ENCODE measurements around the gene COL25A1.

The COL25A1 gene

DNA sequence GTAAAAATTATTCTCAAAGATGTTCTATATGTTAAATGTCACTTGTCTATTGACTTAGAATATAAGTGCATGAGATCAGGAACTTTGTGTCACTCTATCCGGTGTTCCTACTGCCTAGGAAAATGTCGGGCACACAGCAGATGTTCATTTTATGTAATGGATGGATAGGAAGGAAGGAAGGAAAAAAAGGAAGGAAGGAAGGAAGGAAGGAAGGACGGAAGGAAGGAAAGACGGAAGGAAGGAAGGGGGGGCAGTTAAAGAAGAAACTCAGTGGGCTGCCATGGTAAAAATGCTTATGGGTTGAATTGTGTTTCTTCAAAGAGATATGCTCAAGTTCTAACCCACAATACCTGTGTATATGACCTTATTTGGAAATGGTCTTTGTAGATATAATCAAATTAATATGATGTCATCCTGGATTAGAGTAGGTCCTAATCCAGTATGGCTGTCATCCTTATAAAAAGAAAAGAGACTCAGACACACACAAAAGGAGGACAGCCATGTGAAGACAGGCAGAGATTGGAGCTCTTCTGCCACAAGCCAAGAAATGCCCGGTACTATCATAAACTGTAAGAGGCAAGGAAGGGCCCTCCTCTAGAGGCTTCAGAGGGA lies 86.3 kb downstream of the COL25A1 start:
- DNase-seq (ENCODE audit: low read depth in 1 of 2, low spot score in 1 of 2) = no peak

DNA sequence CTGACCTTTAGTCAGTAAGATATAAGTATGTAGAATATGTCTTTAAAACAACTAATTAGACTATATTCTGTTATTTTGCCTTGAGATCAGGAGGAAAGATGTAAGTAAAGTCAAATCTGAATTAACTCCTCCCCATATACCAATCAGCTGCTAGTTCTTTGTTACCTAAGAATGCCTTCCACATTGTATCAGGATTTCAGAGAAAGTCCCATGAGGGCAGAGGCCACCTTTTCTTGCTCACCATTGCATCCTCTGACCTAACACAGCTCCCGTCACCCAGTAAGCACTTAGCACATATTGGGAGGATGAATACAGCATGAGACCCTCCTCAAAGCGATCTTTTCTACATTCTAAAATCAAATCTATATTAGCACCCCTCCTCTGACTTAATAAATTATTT lies 87.0 kb downstream of the COL25A1 start:
- no peak for DNase-seq (ENCODE audit: low read depth in 1 of 2, low spot score in 1 of 2)

DNA sequence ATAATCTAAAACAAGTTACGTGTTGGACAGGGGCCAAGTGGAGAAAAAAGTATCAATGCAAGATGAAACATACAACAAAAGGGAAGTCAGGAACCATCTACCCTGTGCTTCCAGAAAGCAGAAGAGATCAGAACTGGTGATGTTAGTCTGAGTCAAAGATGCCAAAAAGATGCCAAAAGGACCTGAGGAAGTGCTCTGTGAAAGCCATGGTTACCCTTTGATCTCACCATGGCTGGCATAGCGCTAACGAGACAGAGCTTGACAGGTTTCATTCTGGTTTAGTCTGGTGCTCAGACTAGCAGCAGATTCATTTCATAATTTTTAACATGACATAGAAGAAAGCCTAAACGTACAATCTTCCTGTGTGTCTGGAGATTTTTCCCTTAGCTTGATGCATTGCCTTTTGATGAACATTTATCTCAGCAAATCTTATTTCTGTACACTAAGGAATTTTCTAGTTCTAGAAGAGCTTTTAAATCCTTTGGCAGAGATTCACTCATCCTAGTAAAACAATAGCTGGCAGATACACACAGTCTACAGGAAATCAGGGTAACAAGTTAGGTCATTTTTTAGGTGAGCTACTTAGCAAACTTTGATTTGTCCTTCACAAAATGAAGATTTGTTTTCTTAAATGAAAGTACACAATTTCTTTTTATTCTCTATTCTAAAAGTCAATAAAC lies 87.7 kb downstream of the COL25A1 start:
- DNase-seq (ENCODE audit: low read depth in 1 of 2, low spot score in 1 of 2) = no peak

DNA sequence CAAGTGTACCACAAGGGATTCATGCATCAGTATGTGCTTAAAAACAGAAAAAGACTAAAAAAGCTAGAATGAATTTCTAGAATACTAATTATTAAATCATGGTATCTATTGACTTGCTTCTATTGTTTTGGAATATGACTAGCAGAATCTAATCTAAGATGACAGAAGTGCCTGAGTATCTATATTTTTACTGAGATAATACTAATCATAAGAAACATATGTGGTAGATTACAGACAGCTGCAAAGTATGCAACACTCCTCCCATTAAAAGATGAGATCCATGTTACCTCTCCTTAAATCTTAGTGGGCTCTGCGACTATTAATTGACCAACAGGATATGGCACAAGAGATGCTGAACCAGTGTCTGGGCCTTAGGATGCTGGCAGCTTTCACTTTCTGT lies 89.4 kb downstream of the COL25A1 start:
- DNase-seq (ENCODE audit: low read depth in 1 of 2, low spot score in 1 of 2) = no peak

DNA sequence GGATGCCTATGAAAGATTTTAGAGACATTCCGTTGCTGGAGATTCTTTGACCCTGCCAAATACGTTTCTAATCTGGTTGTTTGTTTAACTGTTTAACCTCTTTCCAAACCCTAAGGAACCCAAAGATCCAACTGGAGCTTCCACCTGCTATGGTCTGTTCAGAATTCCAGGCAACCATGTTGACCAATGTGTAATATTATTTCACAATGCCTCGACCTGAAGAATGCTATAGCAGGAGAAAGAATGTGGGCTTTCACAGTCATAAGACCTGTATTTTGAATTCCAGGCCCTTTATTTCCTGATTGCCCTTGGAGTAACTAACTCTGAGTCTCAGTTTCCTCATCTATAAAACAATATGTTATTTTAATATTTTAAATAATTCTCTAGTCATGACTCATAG lies 90.8 kb downstream of the COL25A1 start:
- DNase-seq (ENCODE audit: low read depth in 1 of 2, low spot score in 1 of 2) = no peak

DNA sequence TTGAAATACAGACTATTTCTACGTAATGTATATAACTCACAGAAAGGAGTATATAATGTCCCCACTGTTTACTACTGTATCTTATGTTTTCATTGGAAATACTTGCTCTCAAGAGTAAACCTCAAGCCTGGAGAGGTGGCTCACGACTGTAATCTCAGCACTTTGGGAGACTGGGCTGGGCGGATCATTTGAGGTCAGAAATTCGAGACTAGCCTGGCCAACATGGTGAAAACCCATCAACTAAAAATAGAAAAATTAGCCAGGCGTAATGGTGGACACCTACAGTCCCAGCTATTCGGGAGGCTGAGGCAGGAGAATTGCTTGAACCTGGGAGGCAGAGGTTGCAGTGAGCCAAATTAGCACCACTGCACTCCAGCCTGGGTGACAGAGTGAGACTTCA lies 92.8 kb downstream of the COL25A1 start:
- DNase-seq (ENCODE audit: low read depth in 1 of 2, low spot score in 1 of 2) = no peak

DNA sequence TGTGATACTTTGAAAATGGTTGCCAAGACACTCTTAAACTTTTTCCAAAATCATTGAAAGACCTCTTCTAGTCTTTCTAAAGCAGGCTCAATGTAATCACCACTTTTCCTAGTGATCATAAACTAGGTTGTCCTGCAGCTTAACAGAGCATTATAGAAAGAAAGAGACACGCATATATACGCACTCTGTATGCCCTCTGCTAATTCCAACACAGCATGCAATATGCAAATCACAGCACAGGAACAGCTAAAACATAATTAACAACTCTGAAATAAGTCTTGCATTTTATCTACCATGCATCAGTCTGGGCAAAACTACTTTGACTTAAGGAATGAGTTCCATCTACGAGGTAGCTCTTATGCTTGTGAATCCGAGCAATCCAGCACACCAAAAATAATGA lies 94.6 kb downstream of the COL25A1 start:
- no peak for DNase-seq (ENCODE audit: low read depth in 1 of 2, low spot score in 1 of 2)

DNA sequence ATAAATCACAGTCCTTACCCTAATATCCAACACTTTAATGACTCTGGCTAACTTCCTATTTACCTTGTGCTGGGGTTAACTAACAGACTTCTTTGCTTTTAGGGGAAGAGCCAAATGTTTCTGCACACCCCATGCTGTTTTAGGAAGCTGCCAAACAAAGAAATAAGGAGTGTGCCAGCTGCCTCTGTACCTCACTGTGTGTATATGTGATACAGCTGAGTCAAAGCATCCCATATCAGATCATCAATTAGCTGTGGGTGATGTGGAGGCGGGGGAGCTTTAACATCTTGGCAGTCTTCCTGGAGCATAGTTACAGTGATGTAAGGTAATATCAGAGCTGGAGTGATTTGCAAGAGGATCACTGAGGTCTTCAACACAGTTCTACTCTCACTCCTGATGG lies 95.4 kb downstream of the COL25A1 start:
- no peak for DNase-seq (ENCODE audit: low read depth in 1 of 2, low spot score in 1 of 2)

DNA sequence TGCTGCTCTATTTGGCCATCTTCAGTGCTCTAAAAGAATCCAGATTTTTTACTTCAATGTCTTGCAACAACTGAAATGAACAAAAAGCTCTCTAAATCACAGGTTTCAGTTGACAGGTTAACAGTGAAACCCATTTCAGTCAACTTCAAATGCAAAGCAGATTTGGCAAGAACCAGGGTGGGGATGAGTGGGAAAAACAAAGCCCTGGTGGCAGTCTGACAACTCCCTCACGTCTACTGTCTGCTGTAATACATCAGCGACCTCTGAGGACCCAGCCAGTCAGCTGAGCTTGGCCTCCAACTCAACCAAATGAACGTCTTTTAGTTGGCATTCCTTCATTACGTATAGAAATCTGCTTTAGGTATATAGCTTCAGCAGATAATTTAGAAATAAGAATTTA lies 95.8 kb downstream of the COL25A1 start:
- DNase-seq (ENCODE audit: low read depth in 1 of 2, low spot score in 1 of 2) = no peak

DNA sequence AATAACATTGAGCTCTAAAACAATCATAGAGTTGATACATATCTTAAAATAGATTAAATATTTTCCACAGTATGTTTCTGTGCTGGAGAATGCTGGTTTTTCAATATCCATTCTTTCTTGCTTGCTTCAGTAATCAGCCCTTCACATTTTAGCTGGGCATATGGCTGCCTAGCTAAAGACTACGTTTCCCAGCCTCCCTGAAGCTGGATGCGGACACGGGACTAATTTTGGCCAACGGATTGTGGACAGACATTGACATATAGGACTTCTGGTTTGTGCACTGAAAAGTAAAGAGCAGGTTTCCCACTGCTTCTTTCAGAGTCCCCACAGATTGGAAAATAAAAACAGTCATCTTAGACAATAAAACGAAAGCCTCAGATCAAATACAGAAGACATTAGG lies 97.3 kb downstream of the COL25A1 start:
- no peak for DNase-seq (ENCODE audit: low read depth in 1 of 2, low spot score in 1 of 2)

DNA sequence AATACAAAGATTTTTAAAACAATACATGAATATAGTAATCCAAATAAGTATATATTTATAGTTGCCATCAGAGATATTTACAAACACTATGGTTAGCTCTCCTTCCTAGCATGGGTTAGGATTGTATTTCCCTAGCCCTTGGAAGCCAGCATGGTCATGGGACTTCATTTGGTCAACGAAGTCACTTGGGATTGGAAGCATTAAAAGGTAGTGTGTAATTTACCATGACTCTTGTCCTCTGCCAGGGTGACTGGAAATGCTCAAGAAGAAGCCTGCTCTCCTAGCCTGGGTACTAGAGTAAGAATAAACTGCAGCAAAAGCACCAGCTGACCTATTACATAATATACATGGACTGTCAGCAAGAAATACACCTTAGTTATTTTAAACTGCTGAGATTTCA lies 102.9 kb downstream of the COL25A1 start:
- DNase-seq (ENCODE audit: low read depth in 1 of 2, low spot score in 1 of 2) = no peak

DNA sequence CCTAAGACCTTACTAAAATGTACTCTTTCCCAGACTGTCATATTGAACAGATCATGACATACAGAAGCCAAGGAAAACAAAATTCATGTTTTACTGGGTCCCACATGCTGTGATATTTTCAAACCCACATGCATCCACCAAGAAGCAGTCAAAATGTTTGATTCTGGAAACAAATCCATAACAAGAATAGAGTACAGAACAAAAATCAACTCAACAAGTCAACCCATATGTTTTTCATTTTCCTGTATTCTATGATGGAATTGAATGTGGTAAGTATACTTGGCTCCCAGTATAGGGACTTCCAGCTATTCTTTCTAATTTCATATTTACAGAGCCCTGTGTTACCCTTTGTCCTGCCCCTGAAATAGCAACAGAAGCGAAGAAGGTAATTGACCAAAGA lies 106.8 kb downstream of the COL25A1 start:
- no peak for DNase-seq (ENCODE audit: low read depth in 1 of 2, low spot score in 1 of 2)

DNA sequence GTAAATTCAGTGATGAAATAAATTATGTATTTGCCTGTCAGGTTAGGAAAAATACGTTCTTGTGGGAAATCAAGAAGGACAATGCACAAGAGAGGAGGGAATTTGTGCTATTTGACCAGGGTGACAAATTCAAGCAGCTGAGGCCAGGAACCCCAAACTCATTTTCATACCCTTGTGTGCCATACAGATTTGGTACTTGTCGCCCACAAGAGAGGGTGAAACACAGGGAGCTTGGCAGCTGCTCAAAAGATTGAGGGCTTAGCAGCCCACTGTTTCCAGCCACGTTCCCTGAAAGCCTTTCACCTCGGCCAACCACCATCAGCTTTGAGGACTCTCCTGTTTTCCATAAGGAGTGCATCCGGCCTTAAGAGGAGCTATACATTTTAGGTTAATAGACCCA lies 111.2 kb downstream of the COL25A1 start:
- no peak for DNase-seq (ENCODE audit: low read depth in 1 of 2, low spot score in 1 of 2)

DNA sequence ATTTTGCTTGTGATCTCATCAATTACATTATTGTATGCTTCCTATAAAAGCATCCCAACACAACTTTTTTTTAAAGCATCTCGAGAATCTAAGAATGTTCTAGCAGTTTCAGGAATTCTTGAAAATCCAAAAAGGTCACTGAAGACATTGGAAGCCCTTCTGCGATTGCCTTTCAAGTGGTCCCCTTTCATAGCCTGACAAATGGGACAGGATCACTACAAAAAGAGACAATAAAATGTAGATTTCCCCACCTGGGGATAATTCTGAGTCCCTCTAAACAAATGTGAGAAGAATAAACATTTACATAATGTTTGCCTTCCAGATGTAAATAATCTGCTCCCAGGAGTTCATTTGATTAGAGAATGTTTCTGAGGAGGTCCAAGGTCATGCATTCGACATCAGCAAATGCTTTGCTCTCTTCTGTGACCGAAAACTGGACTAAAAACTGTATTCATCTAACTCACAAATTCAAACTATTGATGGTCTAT lies 116.0 kb downstream of the COL25A1 start:
- no peak for DNase-seq (ENCODE audit: low read depth in 1 of 2, low spot score in 1 of 2)

DNA sequence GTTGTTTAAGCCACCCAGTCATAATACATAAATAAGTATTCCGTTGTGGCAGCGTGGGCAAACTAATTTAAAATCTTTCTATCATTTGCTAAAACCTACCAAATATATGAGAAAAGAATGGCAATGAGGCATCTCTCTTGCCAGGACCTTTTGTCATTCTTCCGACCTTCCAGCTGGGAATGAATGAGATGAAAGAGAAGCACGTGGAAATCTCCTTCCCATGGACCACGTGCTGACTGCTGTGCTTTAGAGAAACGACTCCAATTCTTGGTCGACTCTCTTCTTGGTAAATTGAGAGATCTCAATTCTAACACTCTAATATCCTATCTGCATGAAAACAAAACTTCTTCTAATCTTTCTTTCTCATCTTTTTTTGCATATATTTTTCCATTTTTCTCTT lies 116.5 kb downstream of the COL25A1 start:
- no peak for DNase-seq (ENCODE audit: low read depth in 1 of 2, low spot score in 1 of 2)

DNA sequence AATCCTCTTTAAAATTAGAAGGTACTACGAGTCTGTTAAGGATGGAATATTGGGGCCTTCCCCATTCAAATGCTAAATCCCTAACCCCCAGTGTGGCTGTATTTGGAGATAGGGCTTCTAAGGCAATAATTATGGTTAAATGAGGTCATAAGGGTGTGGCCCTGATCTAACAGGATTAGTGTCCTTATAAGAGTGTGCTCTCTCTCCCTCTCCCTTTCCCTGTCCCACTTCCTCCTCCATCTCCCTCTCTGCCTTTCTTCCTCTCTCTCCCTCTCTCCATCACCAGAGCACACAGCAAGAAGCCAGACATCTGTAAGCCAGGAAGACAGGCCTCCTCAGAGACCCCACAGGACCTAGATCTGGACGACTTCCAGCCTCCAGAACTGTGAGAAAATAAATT lies 116.9 kb downstream of the COL25A1 start:
- no peak for DNase-seq (ENCODE audit: low read depth in 1 of 2, low spot score in 1 of 2)

DNA sequence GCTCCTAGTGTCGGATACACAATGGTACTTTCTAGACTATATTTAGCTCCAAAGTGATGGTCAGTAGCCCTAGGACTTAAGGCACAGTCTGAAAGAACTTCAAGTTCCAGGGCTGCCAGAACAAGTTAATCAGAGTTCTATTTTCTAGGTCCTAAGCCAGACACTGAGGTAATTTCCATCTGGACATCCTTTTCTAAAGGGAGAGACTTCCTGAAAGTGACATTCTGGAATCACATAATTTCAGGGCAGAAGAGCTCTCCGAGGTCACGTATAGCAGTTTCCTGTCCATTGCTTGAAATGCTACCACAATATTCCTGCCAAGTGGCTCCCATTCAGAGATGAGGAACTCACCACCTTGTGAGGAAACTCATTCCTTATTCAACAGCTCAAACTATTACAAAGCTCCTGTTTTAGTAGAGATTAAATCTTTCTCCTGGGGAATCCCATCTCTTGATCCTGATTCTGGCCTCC lies 117.9 kb downstream of the COL25A1 start:
- no peak for DNase-seq (ENCODE audit: low read depth in 1 of 2, low spot score in 1 of 2)

DNA sequence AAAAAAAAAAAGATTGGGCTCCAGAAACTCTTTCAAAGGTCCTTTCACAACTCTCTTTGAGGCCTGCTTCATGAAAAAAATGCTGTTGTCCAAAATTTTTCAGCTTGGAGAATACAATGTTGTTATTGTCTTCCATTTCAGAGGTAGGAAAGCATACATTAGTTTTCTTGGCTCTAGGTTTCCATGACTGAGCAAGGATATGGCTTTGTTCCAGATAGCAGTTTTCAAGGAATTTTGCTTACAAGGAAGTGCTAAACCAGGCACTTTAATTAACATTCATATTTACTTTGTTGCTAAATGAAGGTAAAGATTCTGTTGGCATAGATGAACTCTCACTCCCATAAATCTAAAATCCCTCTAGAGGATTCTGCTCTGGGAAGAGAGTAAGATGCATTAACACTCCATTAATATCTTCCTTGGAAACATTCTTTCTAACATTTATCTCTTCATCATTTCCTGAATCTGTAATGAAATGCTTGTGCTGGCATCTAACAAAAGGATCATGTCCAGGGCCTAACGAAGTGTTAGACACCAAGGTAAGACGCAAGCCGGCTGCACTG lies 118.4 kb downstream of the COL25A1 start:
- DNase-seq (ENCODE audit: low read depth in 1 of 2, low spot score in 1 of 2) = no peak

DNA sequence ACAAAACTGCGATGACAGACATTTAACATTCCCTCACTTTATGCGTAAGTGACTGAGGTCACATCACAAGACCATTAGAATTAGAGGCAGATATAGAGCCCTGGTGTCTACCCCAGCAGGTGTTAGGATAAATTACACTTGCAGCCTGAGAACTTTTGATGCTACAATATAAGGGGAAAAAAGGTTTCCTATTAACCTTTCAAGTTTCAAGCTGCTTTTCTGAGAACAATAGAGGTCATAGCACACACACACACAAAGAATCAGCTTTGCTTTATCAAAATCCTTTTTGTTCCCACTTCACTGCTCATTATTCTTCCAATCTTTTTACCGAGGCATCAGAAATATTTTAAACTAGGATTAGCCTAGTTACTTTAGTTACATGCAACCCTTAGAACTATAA lies 119.8 kb downstream of the COL25A1 start:
- DNase-seq (ENCODE audit: low read depth in 1 of 2, low spot score in 1 of 2) = no peak

DNA sequence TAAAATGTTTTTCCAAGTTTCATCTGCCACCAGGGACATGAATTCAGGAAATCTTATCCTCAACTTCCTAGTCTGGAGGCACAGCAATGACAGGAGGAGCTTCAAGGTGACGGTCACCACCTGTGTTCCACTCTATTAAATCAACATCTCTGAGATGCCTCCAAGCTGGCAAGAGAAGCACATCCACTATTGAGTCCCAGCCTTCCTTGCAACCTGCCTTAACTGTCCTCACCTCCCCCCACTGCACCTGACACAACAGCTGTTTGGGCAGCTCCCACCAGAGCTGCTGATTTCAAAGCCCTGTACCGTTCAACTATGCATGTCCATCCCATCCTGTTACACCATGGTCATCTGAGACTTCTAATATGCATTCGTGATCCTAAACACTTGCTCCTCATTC lies 123.4 kb downstream of the COL25A1 start:
- no peak for DNase-seq (ENCODE audit: low read depth in 1 of 2, low spot score in 1 of 2)

DNA sequence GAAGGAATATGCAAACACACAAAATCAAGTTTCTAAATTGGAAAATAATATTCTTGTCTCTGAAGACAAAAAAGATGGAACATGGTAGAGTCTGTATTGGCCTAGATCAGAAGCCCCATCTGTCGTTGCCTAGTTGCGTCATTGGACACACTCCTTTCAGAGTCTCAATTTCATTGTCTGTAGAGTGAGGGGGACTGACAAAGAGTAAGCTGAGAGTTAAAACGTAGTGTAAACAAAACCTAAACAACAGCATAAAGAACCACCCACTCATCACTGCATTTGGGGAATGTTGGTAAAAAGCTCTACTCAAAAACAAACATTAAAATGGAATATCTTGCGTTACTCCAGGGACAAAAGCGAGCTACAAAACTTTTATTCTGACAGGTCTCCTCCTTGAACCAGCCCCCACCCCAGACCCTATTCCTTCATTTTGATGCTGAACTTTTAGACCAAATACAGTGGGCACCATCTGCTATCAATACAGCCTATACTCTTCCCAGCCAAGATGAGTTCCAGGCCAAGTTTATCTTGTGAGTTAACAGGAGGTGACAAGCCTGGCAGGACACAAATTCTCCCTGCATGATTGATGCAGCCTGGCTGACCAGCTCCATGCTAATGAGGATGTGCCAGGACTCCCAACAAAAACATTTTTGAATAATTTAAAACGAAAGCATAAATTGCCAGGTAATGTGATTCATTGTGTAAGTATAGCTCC lies 125.2 kb downstream of the COL25A1 start:
- no peak for DNase-seq (ENCODE audit: low read depth in 1 of 2, low spot score in 1 of 2)

All from activated T-helper 1 cell treated with anti-CD3 and anti-CD28 coated beads, Interleukin-2, amount 50 U/mL, for 16 hours (primary cell).